NCI-H1436 treated with DMSO at 0.1 percent for 48 hours (cell line): ENCODE data around the gene CHCHD6.

Experiments used
- DNase-seq: peaks from one replicate; lab custom pipeline; 2025; lab: John Stamatoyannopoulos, UW

The CHCHD6 gene

DNA sequence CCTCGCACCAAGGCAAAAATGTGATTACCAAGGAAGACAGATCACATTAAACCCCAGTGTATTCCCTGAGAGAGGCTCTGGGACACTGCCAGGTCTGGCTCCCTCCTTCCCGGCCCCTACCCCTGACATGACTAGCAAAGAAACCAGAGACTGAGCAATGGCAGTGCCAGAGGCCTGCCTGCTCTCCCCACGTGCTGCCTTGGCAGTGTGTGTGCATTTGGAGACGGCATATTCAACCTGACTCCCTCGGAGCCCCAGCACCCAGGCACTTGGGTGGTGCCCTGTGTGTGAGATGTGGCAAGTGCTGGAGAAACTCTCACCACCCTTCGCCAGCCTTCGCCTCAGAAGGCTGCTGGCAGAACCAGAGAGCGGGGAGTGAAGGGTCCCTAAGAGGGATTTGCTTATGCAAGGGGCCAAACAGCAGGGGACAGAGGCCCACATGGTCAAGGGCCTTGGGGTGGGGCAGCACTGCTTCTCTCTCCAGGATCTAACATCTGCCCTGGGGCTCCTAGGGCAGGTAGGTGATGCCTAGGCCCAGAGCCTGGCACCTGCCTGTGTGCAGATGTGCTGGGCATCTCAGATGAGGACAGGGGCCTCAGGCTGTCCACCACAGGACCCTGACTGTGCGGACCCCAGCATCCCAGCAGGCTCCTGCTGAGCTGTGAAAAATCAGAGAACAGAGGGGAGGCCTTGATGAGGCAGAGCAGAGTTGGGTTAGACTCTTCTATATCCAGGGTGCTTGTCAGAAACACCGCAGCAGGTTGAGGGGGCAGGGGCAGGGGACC is 255.3 kb downstream of the CHCHD6 start:
- DNase-seq, result no peak

DNA sequence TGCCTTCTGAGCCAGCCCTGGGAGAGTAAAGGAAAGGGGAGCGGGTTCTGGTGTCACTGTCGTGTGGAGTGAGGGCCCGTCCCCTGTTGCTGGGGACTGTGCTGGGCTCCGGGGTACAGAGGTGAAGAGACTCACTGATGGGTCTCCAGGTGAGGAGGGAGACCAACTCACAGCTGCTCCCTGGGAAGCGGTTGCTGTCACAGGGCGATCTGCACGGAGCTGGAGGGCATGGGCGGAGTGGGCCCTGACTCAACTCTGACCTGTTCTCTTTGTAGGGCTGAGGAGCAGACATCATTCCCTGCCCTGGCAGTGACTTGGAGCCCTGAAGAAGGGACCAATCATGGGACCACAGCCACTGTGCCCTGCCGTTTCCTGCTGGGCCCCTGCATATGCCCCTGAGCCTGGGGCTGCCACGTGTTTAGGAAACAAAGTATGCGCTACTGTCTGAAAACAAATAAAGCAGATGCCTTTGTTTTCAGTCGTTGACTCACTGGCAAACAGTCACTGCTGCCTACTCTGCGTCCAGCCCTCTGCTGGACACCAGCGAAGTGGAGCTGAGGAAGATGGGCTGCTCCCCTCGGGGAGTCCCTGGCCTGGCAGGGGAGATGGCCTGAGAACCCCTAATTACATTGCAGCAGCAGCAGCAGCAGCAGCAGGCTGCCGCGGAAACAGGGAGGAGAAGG is 256.0 kb downstream of the CHCHD6 start:
- DNase-seq, result no peak

DNA sequence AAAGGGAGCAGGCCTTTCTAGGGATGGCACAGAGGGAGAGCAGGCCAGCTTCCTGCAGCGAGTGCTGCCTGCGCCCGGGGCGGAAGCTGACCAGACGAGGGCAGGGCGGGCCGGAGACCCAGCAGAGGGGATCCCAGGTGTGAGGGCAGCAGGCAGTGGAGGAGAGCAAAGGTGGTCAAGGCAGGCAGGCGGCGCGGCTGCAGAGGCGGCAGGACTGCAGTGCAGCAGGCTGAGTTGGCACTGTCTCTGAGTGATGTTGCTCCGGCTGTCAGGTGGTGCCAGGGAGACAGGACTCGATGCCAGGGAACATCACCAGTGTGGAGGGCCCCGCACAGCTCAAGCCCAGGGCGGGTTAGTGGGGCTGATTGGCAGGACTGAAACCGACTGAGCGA is 256.6 kb downstream of the CHCHD6 start:
- DNase-seq, result no peak

DNA sequence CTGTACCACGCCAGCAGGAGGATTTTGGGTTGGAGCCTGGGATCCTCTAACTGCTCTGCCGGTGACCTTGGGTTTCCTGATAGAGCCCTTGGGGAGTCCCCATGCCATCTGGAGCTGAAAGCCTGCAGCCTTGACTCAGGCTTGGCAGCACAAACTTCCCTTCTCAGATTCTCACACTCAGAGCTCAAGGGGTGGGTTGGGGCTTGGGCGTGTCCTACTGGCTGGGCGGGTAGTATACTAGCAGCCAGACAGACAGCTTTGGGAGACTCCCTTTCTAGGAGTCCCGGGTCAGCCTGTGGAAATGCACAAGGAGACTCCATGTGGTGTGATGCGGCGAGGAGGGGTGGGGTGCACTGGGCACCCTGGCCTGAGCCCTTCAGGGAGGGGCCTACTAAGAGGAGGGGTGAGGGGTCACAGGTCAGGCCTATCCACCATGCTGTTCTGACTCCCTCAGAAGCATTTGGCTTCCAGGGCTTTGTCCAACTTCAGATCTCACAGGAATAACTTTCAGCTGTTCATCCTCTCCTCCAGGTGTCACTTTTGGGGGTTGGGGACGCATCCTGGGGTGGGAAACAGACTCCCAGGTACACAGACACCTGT is 257.3 kb downstream of the CHCHD6 start:
- DNase-seq, result no peak

- DNase-seq, result no peak
These were observed 257.9 kb downstream of the CHCHD6 start for GRCh38 chr3:126961791-126962461.

DNA sequence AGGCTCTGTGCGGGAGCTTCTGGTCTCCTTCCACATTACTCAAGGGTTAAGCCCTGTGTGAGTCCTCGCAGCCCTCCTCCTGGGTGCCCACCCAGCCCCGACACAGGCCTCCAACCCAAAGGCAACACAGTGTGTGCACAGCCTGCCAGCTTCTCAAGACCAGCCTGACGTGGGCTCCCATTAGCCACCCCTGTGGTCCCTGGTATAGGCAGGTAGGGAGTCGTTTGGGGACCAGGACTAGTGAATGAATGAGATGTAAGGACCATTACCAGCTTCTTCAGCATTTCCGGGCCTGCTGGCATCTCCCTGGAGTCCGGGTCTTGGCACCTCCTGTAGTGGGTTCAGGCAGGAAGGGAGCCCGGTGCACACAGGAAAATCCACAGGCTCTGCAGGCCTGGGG is 258.7 kb downstream of the CHCHD6 start:
- DNase-seq, result no peak

GRCh38 chr3:126963261-126964190 is 259.5 kb downstream of the CHCHD6 start:
- no peak for DNase-seq

GRCh38 chr3:126964261-126964660 is 260.2 kb downstream of the CHCHD6 start:
- no peak for DNase-seq

- no peak for DNase-seq
These were observed 260.9 kb downstream of the CHCHD6 start for GRCh38 chr3:126964950-126965349.

DNA sequence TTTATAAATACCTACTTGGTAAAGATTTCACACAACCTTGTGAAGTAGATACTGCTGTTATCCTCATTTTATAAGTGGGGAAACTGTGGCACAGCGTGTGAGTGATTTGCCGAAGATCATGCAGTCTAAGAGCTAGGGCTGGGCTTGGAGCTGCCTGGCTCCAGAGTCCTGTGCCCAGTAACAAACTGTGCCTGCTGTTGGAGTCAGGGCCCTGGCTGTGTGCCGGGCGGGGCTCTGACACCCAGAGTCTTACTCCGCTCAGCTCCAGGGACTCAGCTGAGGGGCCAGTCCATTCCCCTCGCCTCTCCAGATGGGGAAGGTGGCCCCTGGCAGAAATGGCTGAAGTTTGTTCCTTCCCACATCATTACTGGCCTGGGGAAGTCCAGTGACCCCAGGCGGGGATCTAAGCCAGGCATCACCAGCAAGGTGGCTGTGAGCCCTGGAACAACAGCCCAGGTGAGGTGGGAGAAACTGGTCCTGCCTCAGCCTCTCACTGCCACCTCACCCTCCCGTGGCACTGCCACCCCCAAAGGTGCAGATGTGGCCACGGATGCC is 261.6 kb downstream of the CHCHD6 start:
- DNase-seq, result no peak

GRCh38 chr3:126967386-126967785 is 263.3 kb downstream of the CHCHD6 start:
- DNase-seq, result no peak

GRCh38 chr3:126968391-126969390 is 264.7 kb downstream of the CHCHD6 start:
- DNase-seq, result no peak

GRCh38 chr3:126969586-126969985 is 265.5 kb downstream of the CHCHD6 start:
- no peak for DNase-seq

- no peak for DNase-seq
These were observed 266.1 kb downstream of the CHCHD6 start for GRCh38 chr3:126970101-126970500.

GRCh38 chr3:126970921-126971320 is 266.9 kb downstream of the CHCHD6 start:
- no peak for DNase-seq

GRCh38 chr3:126971891-126972351 is 267.9 kb downstream of the CHCHD6 start:
- DNase-seq, result no peak

DNA sequence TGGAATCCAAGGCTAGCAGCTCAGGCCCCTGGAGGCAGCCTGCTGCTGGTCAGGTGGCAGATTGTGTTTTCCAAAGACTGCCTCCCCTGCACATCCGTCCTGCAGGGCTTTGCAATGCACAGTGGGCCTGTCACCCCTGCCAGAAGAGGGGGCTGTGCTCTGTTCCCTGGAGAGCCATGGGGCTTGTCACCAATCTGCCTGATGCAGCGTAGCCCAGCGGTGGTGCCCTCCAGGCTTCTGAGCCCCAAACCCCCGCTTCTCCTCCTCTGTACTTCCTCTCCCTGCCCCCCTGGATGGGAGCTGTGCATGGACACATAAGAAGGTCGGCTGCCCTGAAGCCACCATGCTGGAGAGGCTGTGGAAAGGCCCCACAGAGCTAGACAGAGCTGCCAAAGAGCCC is 268.8 kb downstream of the CHCHD6 start:
- no peak for DNase-seq

GRCh38 chr3:126973814-126974213 is 269.8 kb downstream of the CHCHD6 start:
- DNase-seq, result no peak

DNA sequence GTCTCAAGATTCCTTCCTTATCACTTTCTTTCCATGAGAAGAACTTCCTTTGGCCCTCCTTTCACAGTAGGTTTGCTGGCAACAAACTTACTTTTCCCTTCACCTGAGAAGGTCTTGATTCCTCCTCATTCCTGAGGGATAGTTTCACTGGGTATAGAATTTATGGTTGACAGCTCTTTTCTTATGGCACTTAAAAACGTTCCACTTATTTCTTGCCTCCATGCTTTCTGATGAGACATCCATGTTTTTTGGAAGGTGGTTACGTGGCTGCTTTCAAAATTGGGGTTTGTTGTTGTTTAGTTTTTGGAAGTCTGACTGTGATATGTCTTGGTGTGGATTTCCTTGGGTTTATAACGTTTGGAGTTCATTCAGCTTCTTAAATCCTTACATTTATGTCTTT is 270.7 kb downstream of the CHCHD6 start:
- DNase-seq, result no peak

DNA sequence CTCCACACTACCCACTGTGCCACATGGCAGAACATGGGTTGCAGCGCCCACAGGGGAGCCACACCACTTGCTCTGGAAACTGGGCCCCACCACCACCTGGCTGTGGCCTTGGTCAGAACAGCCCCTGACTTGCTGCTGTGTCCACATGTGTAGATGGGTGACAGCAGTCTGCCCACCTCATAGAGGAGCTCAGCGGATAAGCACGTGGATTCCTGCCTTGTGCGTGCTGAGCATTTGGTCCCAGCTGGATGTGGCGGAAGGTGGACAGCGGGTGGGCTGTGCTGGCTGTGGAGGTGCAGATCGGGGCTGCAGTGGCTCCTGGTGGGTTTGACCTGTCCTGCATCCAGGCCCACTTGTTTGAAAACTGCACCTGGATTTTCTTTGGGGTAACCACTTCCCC is 272.9 kb downstream of the CHCHD6 start:
- no peak for DNase-seq
